Measurements from ENCODE around the gene C11orf24.

- TF ChIP-seq CTCF (IDR thresholded peaks at IDR 0.05) (no peak), POLR2A (IDR thresholded peaks at IDR 0.05) (no peak)
Observed at GRCh38 chr11:68266121-68266891, 5.5 kb downstream of the C11orf24 start.

All from right lobe of liver (tissue), 4 donors.